K562 treated with DMSO at 1 percent for 24 hours (cell line): ENCODE measurements around the gene TRIAP1. TPM values are rescaled to one million over a fixed set of nuclear protein-coding genes. Genes with fewer than 3 reads are reported as not detected.

Source experiments
- total RNA-seq: library from RNA; unstranded; fragments of 300-600 nt; gene quantifications from 2 replicates; pipeline ENCODE4 v1.2.3, GENCODE V29; 2022; ENCODE audit warnings: low read depth; ENCODE audit not compliant: insufficient read depth

Gene TRIAP1
- total RNA-seq: 23.4 and 27.7 TPM in 2 replicates

GRCh38 chr12:120445911-120446843 is at the start of gene TRIAP1, which contains the start of gene GATC:
Gene TRIAP1, minus strand, starts transcription at chr12:120446384. Its CDS starts 12 bp downstream, at chr12:120446372.
Gene GATC, plus strand, starts transcription at chr12:120446444. Its CDS starts 37 bp downstream, at chr12:120446481.

GRCh38 chr12:120469450-120470149 is 23.4 kb upstream of the TRIAP1 start, which contains the start of gene SRSF9:
Gene SRSF9, minus strand, starts transcription at chr12:120469748. Its CDS starts 139 bp downstream, at chr12:120469609.

GRCh38 chr12:120437735-120438494 is 8.3 kb downstream of the TRIAP1 start, which contains the start of gene COX6A1:
Gene COX6A1, plus strand, starts transcription at chr12:120438113. Its CDS starts 14 bp downstream, at chr12:120438127.

Other genes starting within 250 kb of the TRIAP1 start
- 8,094 and 8,248 TPM in 2 replicates for gene RPLP0, start 245.3 kb downstream of the TRIAP1 start, total RNA-seq
- gene PXN, start 180.7 kb downstream of the TRIAP1 start, total RNA-seq: 98.4 and 108 TPM in 2 replicates
- gene RNU4-2, start 154.5 kb downstream of the TRIAP1 start, total RNA-seq: not detected in 2 replicates
- not detected in 2 replicates for gene RNU4-1, start 153.1 kb downstream of the TRIAP1 start, total RNA-seq
- 8.3 and 8.9 TPM in 2 replicates for gene SIRT4, start 144.1 kb downstream of the TRIAP1 start, total RNA-seq
- not detected in 2 replicates for gene PLA2G1B, start 118.6 kb downstream of the TRIAP1 start, total RNA-seq
- gene MSI1, start 77.2 kb downstream of the TRIAP1 start, total RNA-seq: not detected in 2 replicates
- gene COX6A1, start 8.3 kb downstream of the TRIAP1 start, total RNA-seq: 816 and 863 TPM in 2 replicates
- 14.8 and 16.9 TPM in 2 replicates for gene GATC, start 60 bp upstream of the TRIAP1 start, total RNA-seq
- 235 and 238 TPM in 2 replicates for gene SRSF9, start 23.4 kb upstream of the TRIAP1 start, total RNA-seq
- 501 and 505 TPM in 2 replicates for gene DYNLL1, start 49.7 kb upstream of the TRIAP1 start, total RNA-seq
- gene COQ5, start 82.8 kb upstream of the TRIAP1 start, total RNA-seq: 30.7 and 32.5 TPM in 2 replicates
- 127 and 132 TPM in 2 replicates for gene RNF10, start 88.0 kb upstream of the TRIAP1 start, total RNA-seq
- gene POP5, start 135.0 kb upstream of the TRIAP1 start, total RNA-seq: 69.6 and 73.0 TPM in 2 replicates
- gene CABP1, start 194.2 kb upstream of the TRIAP1 start, total RNA-seq: not detected in 2 replicates
- gene MLEC, start 240.8 kb upstream of the TRIAP1 start, total RNA-seq: 40.3 and 44.5 TPM in 2 replicates